OCI-LY7 (cell line): ENCODE data around the gene KRTAP9-3.
"Not testable (repeated sequence)": the region's sequence is repeated elsewhere in the genome, so short reads cannot be mapped to it uniquely, and the experiment has no call there.

Source experiments
- EZH2phosphoT487 ChIP-seq: fragments of 200-600 bp; sonication (generic); IDR thresholded peaks from 2 replicates; pipeline ENCODE4 v1.6.1; 2018; ENCODE audit warnings: low read depth, borderline replicate concordance, mild to moderate bottlenecking, mixed run types, antibody characterized with exemption, low read length, moderate library complexity, mixed read lengths
- TF ChIP-seq, protein P1 (sequence below): fragments of 200-600 bp; sonication (generic); conservative IDR thresholded peaks from 2 replicates; pipeline ENCODE4 v1.5.1; 2014; ENCODE audit warnings: mild to moderate bottlenecking, antibody characterized with exemption, low read length, moderate library complexity, mixed read lengths

DNA sequence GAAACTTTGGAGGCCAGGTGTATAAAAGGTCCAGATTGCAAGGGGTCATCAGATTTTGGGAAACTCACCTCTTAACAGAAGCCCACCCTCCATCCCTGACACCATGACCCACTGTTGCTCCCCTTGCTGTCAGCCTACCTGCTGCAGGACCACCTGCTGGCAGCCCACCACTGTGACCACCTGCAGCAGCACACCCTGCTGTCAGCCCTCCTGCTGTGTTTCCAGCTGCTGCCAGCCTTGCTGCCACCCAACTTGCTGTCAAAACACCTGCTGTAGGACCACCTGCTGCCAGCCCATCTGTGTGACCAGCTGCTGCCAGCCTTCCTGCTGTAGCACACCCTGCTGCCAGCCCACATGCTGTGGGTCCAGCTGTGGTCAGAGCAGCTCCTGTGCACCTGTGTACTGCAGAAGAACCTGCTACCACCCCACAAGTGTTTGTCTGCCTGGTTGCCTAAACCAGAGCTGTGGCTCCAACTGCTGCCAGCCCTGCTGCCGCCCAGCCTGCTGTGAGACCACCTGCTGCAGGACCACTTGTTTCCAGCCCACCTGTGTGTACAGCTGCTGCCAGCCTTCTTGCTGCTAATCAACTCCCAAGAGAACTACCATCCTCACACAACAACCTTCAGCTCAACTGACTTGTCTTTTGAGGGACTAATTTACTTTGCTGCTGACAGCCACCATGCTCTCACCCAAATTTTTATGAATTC lies at the start of gene KRTAP9-3:
- TF ChIP-seq, protein P1, sequence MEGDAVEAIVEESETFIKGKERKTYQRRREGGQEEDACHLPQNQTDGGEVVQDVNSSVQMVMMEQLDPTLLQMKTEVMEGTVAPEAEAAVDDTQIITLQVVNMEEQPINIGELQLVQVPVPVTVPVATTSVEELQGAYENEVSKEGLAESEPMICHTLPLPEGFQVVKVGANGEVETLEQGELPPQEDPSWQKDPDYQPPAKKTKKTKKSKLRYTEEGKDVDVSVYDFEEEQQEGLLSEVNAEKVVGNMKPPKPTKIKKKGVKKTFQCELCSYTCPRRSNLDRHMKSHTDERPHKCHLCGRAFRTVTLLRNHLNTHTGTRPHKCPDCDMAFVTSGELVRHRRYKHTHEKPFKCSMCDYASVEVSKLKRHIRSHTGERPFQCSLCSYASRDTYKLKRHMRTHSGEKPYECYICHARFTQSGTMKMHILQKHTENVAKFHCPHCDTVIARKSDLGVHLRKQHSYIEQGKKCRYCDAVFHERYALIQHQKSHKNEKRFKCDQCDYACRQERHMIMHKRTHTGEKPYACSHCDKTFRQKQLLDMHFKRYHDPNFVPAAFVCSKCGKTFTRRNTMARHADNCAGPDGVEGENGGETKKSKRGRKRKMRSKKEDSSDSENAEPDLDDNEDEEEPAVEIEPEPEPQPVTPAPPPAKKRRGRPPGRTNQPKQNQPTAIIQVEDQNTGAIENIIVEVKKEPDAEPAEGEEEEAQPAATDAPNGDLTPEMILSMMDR, result not testable (repeated sequence)
- TF ChIP-seq EZH2phosphoT487, result not testable (repeated sequence)
